OCI-M2 (cell line): Measurements from ENCODE around the gene ZNF132.
"Not testable (repeated sequence)": the region's sequence is repeated elsewhere in the genome, so short reads cannot be mapped to it uniquely, and the experiment has no call there.

Source experiments
- DNase-seq: peaks from one replicate; lab custom pipeline; 2025; ENCODE audit not compliant: unreplicated experiment; lab: John Stamatoyannopoulos, UW

ZNF132 gene

DNA sequence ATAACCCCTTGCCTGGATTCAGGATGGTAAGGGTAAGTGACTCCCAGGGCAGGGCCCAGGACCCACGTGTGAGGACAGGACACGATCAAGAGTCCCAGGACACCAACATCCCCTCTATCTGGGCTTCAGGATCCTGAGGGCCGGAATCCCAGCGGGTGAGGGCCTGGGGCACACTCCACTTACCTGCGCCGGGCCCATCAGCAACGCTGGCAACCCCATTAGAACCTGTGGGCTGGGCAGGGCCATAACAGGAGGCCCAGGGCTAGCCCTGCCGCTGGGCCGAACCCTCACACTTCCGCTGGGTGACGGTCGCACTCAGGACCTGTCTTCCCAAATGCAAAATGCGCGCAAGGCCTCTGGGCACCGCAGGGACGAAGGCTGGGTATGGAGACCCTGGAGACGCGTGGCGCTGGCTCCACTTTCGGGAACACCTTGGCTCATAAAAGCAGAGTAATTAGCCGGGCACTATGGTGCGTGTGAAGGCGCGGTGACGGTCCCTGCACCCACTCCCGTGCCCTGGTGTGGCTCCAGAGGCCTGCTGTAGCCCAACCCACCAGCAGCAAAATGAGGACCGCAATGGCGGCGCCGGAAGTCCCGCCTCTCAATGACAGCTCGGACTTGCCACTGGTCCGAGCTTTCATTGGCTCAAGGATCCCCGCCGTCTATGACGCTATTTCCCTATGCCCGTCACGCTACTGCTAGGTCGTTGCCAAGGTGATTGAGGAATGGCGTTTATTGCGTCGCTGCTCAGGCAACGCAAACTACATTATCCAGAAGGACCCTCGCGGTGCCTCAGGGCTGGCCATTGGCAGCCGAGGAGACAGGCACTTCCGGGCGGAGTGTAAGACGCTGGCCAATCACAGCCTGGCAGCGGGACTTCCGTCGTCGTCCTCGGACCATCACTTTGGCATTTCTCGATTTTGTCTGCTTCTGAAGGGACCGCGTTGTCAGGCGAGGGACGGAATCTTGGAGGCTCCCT is at the start of gene ZNF132:
ZNF132 (minus strand) TSS at position 578 of the 979 bp plus-strand sequence; CDS start at position 246, 332 bp downstream.
- peak; percentile 48 for DNase-seq

DNA sequence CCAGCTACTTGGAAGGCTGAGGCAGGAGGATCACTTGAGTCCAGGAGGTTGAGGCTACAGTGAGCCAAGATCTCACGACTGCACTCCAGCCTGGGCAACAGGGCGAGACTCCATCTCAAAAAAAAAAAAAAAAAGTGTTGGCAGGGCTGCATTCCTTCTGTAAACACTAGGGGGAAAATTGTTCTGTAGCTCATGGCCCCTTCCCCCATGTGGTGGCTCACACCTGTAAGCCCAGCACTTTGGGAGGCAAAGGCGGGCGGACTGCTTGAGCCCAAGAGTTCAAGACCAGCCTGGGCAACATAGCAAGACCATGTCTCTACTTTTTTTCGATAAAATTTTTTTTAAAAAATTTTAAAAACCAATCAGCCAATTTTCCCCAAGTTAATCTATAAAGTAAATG is 44.4 kb upstream of the ZNF132 start:
- not testable (repeated sequence) for DNase-seq

DNA sequence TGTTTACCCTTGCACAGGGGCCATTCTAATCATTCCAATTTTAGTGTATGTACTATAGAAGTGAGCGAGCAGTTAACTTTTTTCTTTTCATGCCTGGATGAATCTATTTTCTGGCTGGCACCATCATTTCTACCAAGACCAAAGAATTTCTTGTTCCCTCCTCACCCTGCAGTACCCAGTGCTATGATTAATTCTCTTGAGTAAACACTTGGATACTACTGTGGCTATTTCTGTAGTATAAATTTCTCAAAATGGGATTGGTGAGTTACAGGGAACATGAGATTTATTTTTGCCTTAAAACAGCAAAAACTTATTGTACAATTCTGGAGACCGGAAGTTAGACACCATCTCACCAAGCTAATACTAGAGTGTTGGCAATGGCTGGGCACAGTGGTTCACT is 43.8 kb upstream of the ZNF132 start:
- DNase-seq: no peak

DNA sequence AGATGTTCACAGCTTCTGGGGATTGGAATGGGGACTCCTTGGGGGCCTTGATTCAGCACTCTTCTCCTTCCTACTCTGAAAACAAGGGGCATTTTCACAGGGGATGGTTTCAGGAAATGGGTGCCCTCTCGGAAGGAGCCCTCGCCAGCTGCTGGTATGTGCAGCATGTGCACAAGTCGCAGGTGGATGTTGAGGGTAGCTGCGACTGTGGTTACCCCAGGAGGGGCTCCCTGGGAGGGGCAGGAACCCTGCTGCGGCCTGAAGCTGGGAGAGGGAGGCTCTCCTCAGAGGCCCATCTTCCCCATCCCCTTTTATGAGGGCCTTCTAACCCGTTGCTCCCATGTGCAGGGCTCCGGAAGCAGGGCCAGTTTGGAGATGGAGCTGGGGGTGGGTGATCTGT is 42.4 kb upstream of the ZNF132 start:
- DNase-seq: no peak

DNA sequence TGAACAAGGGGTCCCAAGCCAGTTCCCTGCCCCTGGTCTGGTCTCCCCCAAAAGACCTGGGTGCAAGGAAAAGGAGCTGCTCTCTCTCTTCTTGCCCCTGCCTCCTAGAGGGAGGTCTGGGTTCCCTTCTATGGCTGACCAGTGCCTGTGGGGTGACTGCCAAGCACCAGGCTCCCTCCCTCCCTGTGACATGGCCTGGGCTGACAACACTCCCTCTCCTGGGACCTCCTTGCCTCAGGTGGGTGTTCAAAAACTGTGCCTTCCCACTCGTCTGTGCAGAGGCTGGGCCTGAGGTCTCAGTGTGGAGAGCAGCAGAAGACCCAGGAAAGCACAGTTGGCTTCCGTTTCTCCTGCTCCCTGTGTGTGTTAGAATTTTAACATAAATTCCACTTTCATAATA is 40.9 kb upstream of the ZNF132 start:
- DNase-seq: no peak

DNA sequence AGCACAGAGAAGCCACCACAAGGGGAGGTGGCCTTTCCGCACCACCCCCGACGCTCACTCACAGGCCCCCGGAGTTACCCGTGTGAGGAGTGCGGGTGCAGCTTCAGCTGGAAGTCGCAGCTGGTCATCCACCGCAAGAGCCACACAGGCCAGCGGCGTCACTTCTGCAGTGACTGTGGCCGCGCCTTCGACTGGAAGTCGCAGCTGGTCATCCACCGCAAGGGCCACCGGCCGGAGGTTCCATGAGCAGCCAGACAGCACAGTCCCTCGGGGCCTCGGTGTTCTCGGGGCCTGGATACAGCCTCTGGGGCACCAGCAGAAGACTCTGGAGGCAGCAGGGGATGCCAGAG is 40.5 kb upstream of the ZNF132 start:
- DNase-seq: no peak

DNA sequence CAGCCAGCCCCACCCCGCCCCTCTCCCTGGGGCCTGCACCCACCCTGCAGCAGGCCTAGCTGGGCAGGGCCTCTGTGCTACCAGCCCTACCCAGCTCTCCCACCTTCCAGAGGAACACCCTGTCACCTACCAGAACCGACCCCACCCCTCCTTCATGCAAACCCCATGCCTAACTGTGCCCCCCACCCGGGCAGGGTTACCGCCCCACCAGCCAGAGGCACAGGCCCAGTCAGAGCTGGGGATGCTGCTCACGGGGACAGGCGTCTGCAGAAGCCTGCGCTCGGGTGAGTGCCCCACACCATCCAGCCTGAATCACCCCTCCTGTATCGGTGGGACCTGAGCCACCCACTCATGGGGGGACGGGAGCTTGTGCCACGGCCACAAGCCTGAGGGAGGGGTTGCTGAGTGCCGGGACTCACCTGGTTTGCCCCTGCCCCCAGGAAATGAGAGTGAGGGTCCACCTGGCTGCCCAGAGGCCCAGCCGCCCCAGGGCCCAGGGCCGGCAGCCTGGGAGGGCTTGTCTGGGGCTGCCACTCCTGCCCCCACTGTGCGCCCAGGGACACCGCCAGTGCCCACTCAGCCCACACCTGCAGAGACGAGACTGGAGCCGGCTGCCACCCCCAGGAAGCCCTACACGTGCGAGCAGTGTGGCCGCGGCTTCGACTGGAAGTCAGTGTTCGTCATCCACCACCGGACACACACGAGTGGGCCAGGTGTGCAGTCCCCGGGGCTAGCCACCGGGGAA is 40.0 kb upstream of the ZNF132 start:
- no peak for DNase-seq

DNA sequence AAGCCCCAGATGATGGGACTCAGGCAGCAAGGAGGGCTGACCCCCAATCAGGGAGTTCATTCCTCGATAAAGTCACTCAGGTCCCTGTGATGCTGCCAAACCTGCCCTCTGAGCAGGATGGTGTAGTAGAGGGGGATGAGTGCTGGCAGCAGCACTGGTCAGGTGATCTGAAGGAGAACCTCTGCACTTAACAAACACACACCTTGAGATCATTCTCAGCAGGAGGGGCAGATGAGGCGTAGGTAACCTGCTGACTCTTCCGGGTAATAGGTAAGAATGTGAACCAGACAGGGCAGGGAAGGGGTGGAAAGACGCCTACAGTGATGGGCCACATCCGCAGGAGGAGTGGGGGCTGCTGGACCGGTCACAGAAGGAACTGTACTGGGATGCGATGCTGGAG is 39.4 kb upstream of the ZNF132 start:
- no peak for DNase-seq

DNA sequence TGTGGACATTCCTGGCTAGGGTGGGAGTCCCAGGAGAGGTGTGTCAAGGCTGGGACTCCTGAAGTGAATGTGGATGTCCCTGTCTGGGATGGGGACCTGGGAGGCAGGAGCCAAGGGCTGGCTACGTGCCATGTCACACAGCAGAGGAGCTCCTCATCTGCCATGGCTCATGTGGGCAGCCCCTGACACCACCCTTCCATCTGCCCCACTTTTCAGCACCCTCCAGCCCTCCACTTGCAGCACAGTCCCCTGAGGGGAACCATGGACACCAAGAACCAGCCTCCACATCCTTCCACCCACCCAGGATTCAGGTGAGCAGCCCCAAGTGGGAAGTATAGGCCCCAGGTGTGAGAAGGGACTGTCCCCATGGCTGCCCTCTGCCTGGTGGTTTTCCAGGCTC is 37.9 kb upstream of the ZNF132 start:
- DNase-seq: no peak

DNA sequence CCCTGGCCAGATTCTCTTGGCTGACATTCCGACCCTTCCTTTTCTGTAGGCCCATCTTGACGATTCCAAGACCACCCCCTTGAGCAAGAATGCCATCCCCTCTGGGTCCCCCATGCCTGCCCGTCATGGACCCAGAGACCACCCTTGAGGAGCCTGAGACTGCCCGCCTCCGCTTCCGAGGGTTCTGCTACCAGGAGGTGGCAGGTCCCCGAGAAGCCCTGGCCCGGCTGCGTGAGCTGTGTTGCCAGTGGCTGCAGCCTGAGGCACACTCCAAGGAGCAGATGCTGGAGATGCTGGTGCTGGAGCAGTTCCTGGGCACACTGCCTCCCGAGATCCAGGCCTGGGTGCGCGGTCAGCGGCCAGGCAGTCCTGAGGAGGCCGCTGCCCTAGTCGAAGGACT is 37.2 kb upstream of the ZNF132 start:
- no peak for DNase-seq

DNA sequence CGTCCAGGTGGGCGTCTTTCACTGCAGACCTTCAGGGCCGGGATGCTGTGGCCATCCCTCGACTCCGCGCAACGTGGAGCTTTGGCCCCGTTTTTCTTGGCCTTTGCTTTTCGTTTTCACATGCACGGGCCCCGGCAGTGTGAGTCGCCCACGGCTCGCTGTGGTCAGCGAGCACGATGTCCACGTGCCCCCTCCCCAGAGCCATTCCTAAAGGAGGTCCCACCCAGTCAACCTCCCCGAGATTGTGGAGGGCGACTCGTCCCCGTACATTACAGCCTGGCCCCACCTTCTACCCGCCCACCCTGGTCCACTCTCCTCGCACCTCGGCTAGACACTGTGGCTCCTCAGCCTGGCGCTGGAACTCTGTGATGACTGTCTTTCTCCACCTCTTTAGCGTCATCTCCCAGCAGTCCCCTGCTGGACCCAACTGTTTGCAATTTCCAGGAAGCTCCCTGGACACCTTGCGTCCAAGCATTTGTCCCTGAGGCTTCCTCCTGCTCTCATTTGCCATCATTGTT is 36.6 kb upstream of the ZNF132 start:
- DNase-seq: no peak

DNA sequence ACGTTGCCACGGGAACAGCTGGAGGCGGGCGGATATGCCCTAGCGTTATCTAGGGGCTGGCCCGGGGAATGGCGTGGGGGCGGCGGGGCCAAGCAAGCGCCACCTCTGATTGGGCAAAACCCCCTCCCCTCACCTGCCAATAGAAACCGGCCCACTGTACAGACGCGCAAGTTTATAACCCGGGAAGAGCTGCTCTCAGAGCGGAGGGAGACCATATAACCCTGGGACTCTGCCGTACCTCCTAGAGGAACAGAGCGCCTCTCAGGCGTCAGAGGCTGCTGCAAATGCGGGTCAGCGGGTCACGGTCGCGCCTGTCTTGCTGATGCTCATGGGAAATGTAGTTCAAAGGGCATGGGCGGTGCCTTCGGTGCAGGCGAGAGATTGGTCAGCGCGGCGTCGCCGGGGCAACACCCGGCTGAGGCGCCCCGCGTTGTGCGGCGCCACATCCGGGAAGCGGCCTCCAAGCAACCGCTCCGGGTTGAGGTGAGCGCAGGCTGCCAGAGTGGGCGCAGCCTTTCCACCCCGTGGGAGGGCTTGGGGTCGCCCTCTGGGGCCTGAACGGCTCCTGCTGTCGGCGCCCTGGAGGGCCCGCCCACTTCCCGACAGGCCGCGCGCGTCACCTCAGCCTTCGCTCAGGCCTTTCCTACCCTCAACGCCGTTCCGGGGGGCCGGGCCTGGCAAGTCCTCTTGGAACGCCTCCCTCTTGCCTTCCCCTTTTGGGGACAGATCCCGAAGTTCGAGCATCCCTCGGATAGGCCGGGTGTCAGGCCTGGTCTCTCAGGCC is 36.0 kb upstream of the ZNF132 start, which contains the start of gene ZNF446:
ZNF446 (plus strand) TSS at position 639 of the 784 bp plus-strand sequence. CDS start 867 bp downstream, outside the sequence.
- peak; percentile 97 for DNase-seq

DNA sequence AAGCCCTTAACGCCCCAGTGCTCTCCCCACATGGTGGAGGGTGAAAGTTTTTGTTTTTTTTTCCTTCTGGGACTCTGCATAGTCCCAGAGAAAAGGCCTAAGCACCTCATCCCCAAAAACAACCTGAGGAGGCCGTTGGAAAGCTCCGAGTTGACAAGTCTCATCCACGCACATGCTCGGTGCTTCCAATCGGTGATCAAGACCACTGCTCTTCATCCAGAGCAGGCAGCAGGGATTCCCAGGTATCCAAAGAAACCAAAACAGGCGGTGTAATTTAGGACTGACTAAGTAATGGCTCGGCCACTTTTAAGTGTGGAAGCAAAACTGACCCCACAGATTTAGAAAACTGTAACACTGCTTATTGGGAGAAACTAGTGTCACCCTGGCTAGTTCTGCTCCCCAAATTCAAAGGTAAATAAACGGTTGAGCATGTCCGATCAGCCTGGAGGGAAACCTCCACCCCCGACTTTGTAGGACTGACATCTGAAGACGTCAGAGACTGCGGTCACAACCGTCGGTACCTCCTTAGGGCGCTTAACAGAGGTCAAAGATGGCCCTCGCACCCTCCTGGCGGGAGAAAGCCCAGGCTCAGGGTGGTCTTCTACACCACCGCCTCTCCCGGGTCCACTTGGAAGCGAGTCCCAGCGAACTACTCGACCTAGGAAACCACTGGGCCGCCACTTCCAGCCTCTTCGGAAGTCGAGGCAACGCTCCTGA is 35.2 kb upstream of the ZNF132 start:
- no peak for DNase-seq

DNA sequence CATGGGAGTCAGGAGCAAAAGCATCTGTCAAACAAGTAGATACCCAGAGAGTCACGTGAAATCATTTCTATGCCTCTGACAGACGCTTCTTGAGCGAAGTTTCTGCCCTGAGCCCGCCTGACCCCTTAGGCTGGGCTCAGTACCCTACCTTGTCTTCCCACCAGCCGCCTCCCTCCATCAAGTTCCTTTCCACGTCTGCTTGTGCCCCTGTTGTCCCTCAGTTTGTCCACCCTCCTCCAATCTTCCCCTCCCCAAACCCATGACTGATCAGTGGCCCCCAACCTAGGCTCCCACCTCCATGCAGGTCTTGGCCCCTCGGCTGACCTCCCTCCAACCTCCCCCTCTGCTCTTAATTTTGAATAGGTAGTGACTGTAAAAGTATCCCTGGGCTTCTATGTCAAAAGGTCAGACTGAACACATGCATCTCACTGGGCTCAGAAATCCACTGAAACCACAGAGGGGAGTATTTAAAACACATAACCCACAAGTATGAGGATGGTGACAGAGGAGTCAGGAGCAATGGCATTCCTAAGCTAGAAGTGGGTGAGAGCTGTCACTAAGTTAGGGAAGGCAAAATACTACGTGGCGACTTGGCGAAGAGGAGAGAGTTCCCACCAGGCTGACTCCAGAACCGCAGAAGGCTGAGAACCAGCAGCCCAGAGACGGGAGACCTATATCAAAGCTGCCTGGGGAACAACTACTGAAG is 34.5 kb upstream of the ZNF132 start:
- no peak for DNase-seq

DNA sequence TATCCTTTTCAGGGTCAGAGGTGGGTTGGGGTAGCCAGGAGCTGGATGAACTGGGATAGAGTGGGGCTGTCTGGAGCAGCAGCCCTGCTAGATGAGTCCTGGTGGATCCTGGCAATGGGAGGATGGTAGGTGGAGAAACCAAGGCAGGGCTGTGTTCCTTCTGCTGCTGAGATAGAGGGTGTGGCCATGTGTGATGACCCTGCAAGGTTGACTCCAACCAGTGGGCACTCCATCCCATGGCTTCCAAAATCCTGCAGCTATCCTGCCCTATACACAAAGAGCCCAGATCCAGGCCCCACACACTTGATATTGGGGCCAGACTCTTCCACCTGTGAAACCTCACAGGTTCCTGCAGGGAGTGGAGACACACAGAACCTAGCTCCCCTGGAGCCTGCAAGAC is 33.8 kb upstream of the ZNF132 start:
- no peak for DNase-seq

DNA sequence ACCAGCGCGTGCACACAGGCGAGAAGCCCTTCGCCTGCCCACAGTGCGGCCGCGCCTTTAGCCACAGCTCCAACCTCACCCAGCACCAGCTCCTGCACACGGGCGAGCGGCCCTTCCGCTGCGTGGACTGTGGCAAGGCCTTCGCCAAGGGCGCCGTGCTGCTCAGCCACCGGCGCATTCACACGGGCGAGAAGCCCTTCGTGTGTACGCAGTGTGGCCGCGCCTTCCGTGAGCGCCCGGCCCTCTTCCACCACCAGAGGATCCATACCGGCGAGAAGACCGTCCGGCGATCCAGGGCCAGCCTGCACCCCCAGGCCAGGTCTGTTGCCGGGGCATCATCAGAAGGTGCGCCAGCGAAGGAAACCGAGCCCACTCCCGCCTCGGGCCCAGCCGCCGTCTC is 31.8 kb upstream of the ZNF132 start:
- DNase-seq: no peak

DNA sequence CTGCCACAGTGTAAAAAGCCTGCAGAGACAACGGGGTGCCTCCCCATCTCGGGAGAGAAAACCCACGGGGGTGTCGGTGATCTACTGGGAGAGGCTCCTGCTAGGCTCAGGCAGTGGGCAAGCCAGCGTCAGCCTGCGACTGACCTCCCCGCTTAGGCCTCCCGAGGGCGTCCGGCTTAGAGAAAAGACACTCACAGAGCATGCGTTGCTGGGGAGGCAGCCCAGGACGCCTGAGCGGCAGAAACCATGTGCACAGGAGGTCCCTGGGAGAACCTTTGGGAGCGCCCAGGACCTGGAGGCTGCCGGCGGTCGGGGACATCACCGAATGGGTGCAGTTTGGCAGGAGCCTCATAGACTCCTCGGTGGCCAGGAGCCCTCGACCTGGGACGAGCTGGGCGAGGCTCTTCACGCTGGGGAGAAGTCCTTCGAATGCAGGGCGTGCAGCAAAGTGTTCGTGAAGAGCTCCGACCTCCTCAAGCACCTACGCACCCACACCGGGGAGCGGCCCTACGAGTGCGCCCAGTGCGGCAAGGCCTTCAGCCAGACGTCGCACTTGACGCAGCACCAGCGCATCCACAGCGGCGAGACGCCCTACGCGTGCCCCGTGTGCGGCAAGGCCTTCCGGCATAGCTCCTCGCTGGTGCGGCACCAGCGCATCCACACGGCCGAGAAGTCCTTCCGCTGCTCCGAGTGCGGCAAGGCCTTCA is 31.0 kb upstream of the ZNF132 start:
- not testable (repeated sequence) for DNase-seq

DNA sequence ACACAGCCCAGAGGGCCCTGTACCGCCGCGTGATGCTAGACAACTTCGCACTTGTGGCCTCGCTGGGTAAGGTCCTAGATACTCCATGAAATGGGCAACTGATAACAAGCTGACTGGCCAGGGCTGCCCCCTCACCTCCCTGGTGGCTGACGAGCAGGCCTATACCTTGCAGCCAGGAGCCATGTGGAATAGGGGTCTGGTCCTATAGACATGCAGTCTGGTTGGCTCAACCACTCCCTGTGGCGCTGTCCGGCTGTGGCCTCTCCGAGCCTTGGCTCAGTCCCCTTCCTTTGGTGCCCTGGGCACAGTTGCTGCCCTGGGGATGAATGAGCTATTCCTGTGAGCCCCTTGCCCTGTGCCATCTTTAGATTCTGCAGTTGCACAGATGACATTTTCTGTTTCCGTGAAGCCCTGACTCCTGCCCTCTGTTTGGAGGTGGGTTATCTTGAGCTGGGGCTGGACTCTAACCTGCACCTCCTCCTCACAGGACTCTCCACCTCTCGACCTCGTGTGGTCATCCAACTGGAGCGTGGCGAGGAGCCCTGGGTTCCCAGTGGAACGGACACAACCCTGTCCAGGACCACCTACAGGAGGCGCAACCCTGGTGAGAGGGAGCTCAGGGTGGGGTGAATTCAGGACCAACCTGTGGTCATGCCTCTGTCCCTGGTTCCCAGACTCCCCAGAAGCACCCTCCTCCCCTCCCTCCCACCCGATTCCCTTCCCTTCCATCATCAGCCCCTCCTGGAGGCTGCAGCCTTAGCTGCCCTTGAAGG is 29.5 kb upstream of the ZNF132 start:
- no peak for DNase-seq
